ENCODE measurements around the gene ZDHHC17.

ZDHHC17 gene

GRCh38 chr12:76895796-76896195 lies 131.9 kb downstream of the ZDHHC17 start:
- Histone ChIP-seq H3K27ac (ENCODE audit: low read length) (no peak overlapping the region), H3K4me2 (ENCODE audit: low read depth, low read length) (no peak overlapping the region), H3K4me1 (ENCODE audit: low read length) (no peaks in the 10 kb centered on the region), H3K27me3 (replicated peaks; ENCODE audit: insufficient read depth, low read length) (no peaks in the 10 kb centered on the region), H3K9me2 (replicated peaks; ENCODE audit: insufficient read depth, low read length) (no peaks in the 10 kb centered on the region), H3F3A (ENCODE audit: insufficient read depth, low read length) (no peaks in the 10 kb centered on the region), H3K4me3 (ENCODE audit: low read length) (no peak overlapping the region), H3K79me2 (ENCODE audit: low read length) (no peaks in the 10 kb centered on the region), H3K36me3 (replicated peaks; ENCODE audit: insufficient read depth, low read length) (no peaks in the 10 kb centered on the region), H4K20me1 (ENCODE audit: insufficient read depth, low read length) (no peaks in the 10 kb centered on the region), H2AFZ (ENCODE audit: low read length) (no peak overlapping the region), H3K9me3 (replicated peaks; ENCODE audit: insufficient read depth, low read length) (no peaks in the 10 kb centered on the region), H3K9ac (ENCODE audit: low read length) (no peak overlapping the region)
- no peak for TF ChIP-seq EZH2phosphoT487 (IDR thresholded peaks at IDR 0.05; ENCODE audit: low read length)
- no peak for TF ChIP-seq EZH2 (optimal IDR thresholded peaks at IDR 0.05; ENCODE audit: low read depth, low read length)
- TF ChIP-seq, protein P1, sequence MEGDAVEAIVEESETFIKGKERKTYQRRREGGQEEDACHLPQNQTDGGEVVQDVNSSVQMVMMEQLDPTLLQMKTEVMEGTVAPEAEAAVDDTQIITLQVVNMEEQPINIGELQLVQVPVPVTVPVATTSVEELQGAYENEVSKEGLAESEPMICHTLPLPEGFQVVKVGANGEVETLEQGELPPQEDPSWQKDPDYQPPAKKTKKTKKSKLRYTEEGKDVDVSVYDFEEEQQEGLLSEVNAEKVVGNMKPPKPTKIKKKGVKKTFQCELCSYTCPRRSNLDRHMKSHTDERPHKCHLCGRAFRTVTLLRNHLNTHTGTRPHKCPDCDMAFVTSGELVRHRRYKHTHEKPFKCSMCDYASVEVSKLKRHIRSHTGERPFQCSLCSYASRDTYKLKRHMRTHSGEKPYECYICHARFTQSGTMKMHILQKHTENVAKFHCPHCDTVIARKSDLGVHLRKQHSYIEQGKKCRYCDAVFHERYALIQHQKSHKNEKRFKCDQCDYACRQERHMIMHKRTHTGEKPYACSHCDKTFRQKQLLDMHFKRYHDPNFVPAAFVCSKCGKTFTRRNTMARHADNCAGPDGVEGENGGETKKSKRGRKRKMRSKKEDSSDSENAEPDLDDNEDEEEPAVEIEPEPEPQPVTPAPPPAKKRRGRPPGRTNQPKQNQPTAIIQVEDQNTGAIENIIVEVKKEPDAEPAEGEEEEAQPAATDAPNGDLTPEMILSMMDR (IDR thresholded peaks at IDR 0.05; ENCODE audit: low read length) = no peak
- no peak for DNase-seq

- H4K20me1 ChIP-seq (ENCODE audit: insufficient read depth, low read length) = no peaks in the 10 kb centered on the region
- no peak overlapping the region for H3K4me3 ChIP-seq (ENCODE audit: low read length)
- no peak overlapping the region for H2AFZ ChIP-seq (ENCODE audit: low read length)
Observed at GRCh38 chr12:76896274-76896673, 132.4 kb downstream of the ZDHHC17 start.

GRCh38 chr12:76898442-76898841 lies 134.5 kb downstream of the ZDHHC17 start:
- no peaks in the 10 kb centered on the region for H3K4me1 ChIP-seq (ENCODE audit: low read length)
- H3K27me3 ChIP-seq (replicated peaks; ENCODE audit: insufficient read depth, low read length) = no peaks in the 10 kb centered on the region
- no peak overlapping the region for H3K9ac ChIP-seq (ENCODE audit: low read length)
- no peak overlapping the region for H3K4me2 ChIP-seq (ENCODE audit: low read depth, low read length)
- no peaks in the 10 kb centered on the region for H3K36me3 ChIP-seq (replicated peaks; ENCODE audit: insufficient read depth, low read length)
- H2AFZ ChIP-seq (ENCODE audit: low read length) = no peak overlapping the region
- no peaks in the 10 kb centered on the region for H4K20me1 ChIP-seq (ENCODE audit: insufficient read depth, low read length)
- no peak overlapping the region for H3K27ac ChIP-seq (ENCODE audit: low read length)
- H3K9me2 ChIP-seq (replicated peaks; ENCODE audit: insufficient read depth, low read length) = no peaks in the 10 kb centered on the region
- H3K4me3 ChIP-seq (ENCODE audit: low read length) = no peak overlapping the region
- DNase-seq = no peak
- no peaks in the 10 kb centered on the region for H3K9me3 ChIP-seq (replicated peaks; ENCODE audit: insufficient read depth, low read length)
- H3F3A ChIP-seq (ENCODE audit: insufficient read depth, low read length) = no peaks in the 10 kb centered on the region
- no peaks in the 10 kb centered on the region for H3K79me2 ChIP-seq (ENCODE audit: low read length)
- TF ChIP-seq, protein P1 (IDR thresholded peaks at IDR 0.05; ENCODE audit: low read length) = no peak
- no peak for TF ChIP-seq EZH2phosphoT487 (IDR thresholded peaks at IDR 0.05; ENCODE audit: low read length)
- TF ChIP-seq EZH2 (optimal IDR thresholded peaks at IDR 0.05; ENCODE audit: low read depth, low read length) = no peak

More at GRCh38 chr12:76896274-76896673, 132.4 kb downstream of the ZDHHC17 start:
- TF ChIP-seq, protein P1 (IDR thresholded peaks at IDR 0.05; ENCODE audit: low read length) = no peak
- TF ChIP-seq EZH2phosphoT487 (IDR thresholded peaks at IDR 0.05; ENCODE audit: low read length) (no peak), EZH2 (optimal IDR thresholded peaks at IDR 0.05; ENCODE audit: low read depth, low read length) (no peak)
- H3K9me2 ChIP-seq (replicated peaks; ENCODE audit: insufficient read depth, low read length) = no peaks in the 10 kb centered on the region
- H3K79me2 ChIP-seq (ENCODE audit: low read length) = no peaks in the 10 kb centered on the region
- no peak overlapping the region for H3K4me2 ChIP-seq (ENCODE audit: low read depth, low read length)
- no peaks in the 10 kb centered on the region for H3K4me1 ChIP-seq (ENCODE audit: low read length)
- no peaks in the 10 kb centered on the region for H3K27me3 ChIP-seq (replicated peaks; ENCODE audit: insufficient read depth, low read length)
- no peak overlapping the region for H3K27ac ChIP-seq (ENCODE audit: low read length)
- no peaks in the 10 kb centered on the region for H3K9me3 ChIP-seq (replicated peaks; ENCODE audit: insufficient read depth, low read length)
- no peaks in the 10 kb centered on the region for H3K36me3 ChIP-seq (replicated peaks; ENCODE audit: insufficient read depth, low read length)
- DNase-seq = no peak
- H3F3A ChIP-seq (ENCODE audit: insufficient read depth, low read length) = no peaks in the 10 kb centered on the region
- H3K9ac ChIP-seq (ENCODE audit: low read length) = no peak overlapping the region
